K562 (cell line): Measurements from ENCODE around the gene PKDCC. TPM values are rescaled to one million over a fixed set of nuclear protein-coding genes. Genes with fewer than 3 reads are reported as not detected.

ENCODE experiments used
- ATAC-seq: fragments of 200-7000 bp; cut with Tn5 transposase; 3 replicates; pipeline ENCODE4 v1.9.1; 2020; ENCODE audit warnings: moderate library complexity
- BruUV-seq: library from RNA; stranded (reverse); fragments of 400-500 nt; replicated peaks from 2 replicates; lab custom pipeline; 2021; lab: Mats Ljungman, UMichigan
- CTCF ChIA-PET: fragments of 300-600 bp; formaldehyde crosslinking; extraction: SDS; loops from one replicate; lab custom pipeline; 2021; ENCODE audit warnings: low intra/inter-chr PET ratio; lab: Yijun Ruan, JAX
- POLR2A ChIA-PET: fragments of 300-600, 350-650 bp; sonication (Branson Sonifier 250); formaldehyde crosslinking; extraction: SDS; loops from one replicate; lab custom pipeline; 2021; ENCODE audit warnings: antibody characterized with exemption, inconsistent platforms; lab: Yijun Ruan, JAX
- DNase-seq, 4 experiments: peaks; one replicate each; pipeline versions ENCODE4 v3.0.0 to v3.0.0-alpha.2; 2011 to 2018; ENCODE audit warnings: low spot score in 3 of 4, mixed read lengths in 3 of 4; ENCODE audit errors: extremely low read depth in 1 of 4
- FAIRE-seq: peaks from 2 replicates; lab custom pipeline; 2011; peaks lifted over from hg19 to GRCh38; lab: Jason Lieb, UNC
- H2AFZ ChIP-seq: 2 replicates; pipeline ENCODE4 v1.6.0; 2011; ENCODE audit warnings: low read depth, low read length, control low read depth, inconsistent platforms
- H3K27ac ChIP-seq: fragments of 200-600 bp; 3 replicates; pipeline ENCODE4 v1.8.0; 2011; ENCODE audit warnings: low read depth, mild to moderate bottlenecking, control low read depth, inconsistent platforms, low read length, moderate library complexity, mixed read lengths; ENCODE audit errors: extremely low read depth
- H3K27me3 ChIP-seq, 2 experiments: fragments of 300-600 bp in 1 of 2; 2 replicates in 1 of 2; 3 replicates in 1 of 2; pipeline versions ENCODE4 v1.6.0 to v1.8.0; 2011; ENCODE audit warnings: inconsistent platforms in 2 of 2, low read length in 2 of 2, mild to moderate bottlenecking in 1 of 2, mixed read lengths in 1 of 2, moderate library complexity in 1 of 2; ENCODE audit not compliant: control insufficient read depth in 2 of 2, insufficient read depth in 2 of 2
- H3K36me3 ChIP-seq: fragments of 300-600 bp; 3 replicates; pipeline ENCODE4 v1.8.0; 2011; ENCODE audit warnings: mild to moderate bottlenecking, low read length, inconsistent platforms; ENCODE audit not compliant: control insufficient read depth, insufficient read depth
- H3K4me1 ChIP-seq, 2 experiments: fragments of 200-600 bp in 1 of 2; replicated peaks in 1 of 2; 2 replicates in 1 of 2; 3 replicates in 1 of 2; pipeline versions ENCODE4 v1.5.1 to v1.8.0; 2011; ENCODE audit warnings: inconsistent platforms in 2 of 2, low read length in 2 of 2, mild to moderate bottlenecking in 1 of 2, mixed read lengths in 1 of 2, moderate library complexity in 1 of 2; ENCODE audit not compliant: control insufficient read depth in 2 of 2, insufficient read depth in 2 of 2
- H3K4me2 ChIP-seq: 2 replicates; pipeline ENCODE4 v1.6.1; 2011; ENCODE audit warnings: low read length, control low read depth, inconsistent platforms, mixed read lengths; ENCODE audit not compliant: insufficient read depth
- H3K4me3 ChIP-seq: fragments of 200-600 bp; sonication (generic), shearing (Covaris generic); 2 replicates; pipeline ENCODE4 v1.5.1; 2016; ENCODE audit warnings: control low read depth, inconsistent platforms
- H3K79me2 ChIP-seq: fragments of 200-600 bp; 3 replicates; pipeline ENCODE4 v1.8.0; 2011; ENCODE audit warnings: low read length, inconsistent platforms; ENCODE audit not compliant: control insufficient read depth, insufficient read depth
- H3K9ac ChIP-seq, 2 experiments: 2 replicates each; pipeline versions ENCODE4 v1.6.0 to v1.6.1; 2011; ENCODE audit warnings: low read depth in 2 of 2, low read length in 2 of 2, control low read depth in 1 of 2, inconsistent platforms in 1 of 2, mild to moderate bottlenecking in 1 of 2, mixed read lengths in 1 of 2; ENCODE audit not compliant: insufficient read depth in 1 of 2
- H3K9me1 ChIP-seq: one replicate; pipeline ENCODE4 v1.6.0; 2011; ENCODE audit warnings: inconsistent platforms, mild to moderate bottlenecking, low read length, moderate library complexity; ENCODE audit not compliant: control insufficient read depth, insufficient read depth
- H3K9me3 ChIP-seq: replicated peaks from 2 replicates; pipeline ENCODE4 v1.5.1; 2011; ENCODE audit warnings: low read depth, low read length, inconsistent platforms; ENCODE audit not compliant: control insufficient read depth, insufficient read depth
- H4K20me1 ChIP-seq: replicated peaks from 2 replicates; pipeline ENCODE4 v1.6.1; 2011; ENCODE audit warnings: low read length, inconsistent platforms, mixed read lengths; ENCODE audit not compliant: control insufficient read depth, insufficient read depth
- CLOCK ChIP-seq: fragments of 250-450 bp; sonication (Bioruptor Pico); IDR thresholded peaks from 2 replicates; pipeline ENCODE4 v1.4.0; 2020; ENCODE audit warnings: mild to moderate bottlenecking, moderate library complexity, borderline replicate concordance
- CTBP1 ChIP-seq: fragments of 450-650 bp; IDR thresholded peaks from 2 replicates; pipeline ENCODE4 v1.6.1; 2016; ENCODE audit warnings: borderline replicate concordance
- DLX4 ChIP-seq: fragments of 250-450 bp; sonication (Bioruptor Pico); IDR thresholded peaks from 2 replicates; pipeline ENCODE4 v1.6.1; 2021; ENCODE audit warnings: mild to moderate bottlenecking
- E2F3 ChIP-seq: fragments of 250-450 bp; sonication (Bioruptor Pico); IDR thresholded peaks from 2 replicates; pipeline ENCODE4 v1.4.0; 2020; ENCODE audit warnings: mild to moderate bottlenecking
- E2F5 ChIP-seq: sonication (generic); formaldehyde crosslinking; IDR thresholded peaks from 2 replicates; pipeline ENCODE4 v1.8.0; 2022; ENCODE audit warnings: mild to moderate bottlenecking, missing genetic modification reagents
- HDAC1 ChIP-seq, 2 experiments: fragments of 450-650 bp; IDR thresholded peaks; 2 replicates each; pipeline ENCODE4 v1.6.1; 2016 to 2017; ENCODE audit warnings: inconsistent platforms in 1 of 2, mild to moderate bottlenecking in 1 of 2, moderate library complexity in 1 of 2
- KAT2B ChIP-seq: IDR thresholded peaks from one replicate; pipeline ENCODE4 v1.6.1; 2012; ENCODE audit warnings: low read depth, mild to moderate bottlenecking, control low read depth, inconsistent platforms, low read length, moderate library complexity
- KLF13 ChIP-seq: fragments of 450-650 bp; IDR thresholded peaks from 2 replicates; pipeline ENCODE4 v1.6.1; 2016; ENCODE audit warnings: missing genetic modification characterization, low read depth, mild to moderate bottlenecking, missing compliant biosample characterization, moderate library complexity, borderline replicate concordance
- NFXL1 ChIP-seq: fragments of 450-650 bp; formaldehyde crosslinking; IDR thresholded peaks from 2 replicates; pipeline ENCODE4 v1.4.0; 2021; ENCODE audit warnings: mild to moderate bottlenecking
- POLR2H ChIP-seq: IDR thresholded peaks from 2 replicates; pipeline ENCODE4 v1.6.1; 2016; ENCODE audit warnings: missing genetic modification characterization, low read depth, mild to moderate bottlenecking, control low read depth, missing compliant biosample characterization, moderate library complexity
- RERE ChIP-seq: sonication (generic); formaldehyde crosslinking; IDR thresholded peaks from 2 replicates; pipeline ENCODE4 v1.8.0; 2023; ENCODE audit warnings: missing genetic modification reagents, mild to moderate bottlenecking, borderline replicate concordance
- SRF ChIP-seq, 2 experiments: fragments of 250-450, 450-650 bp in 1 of 2; sonication (Bioruptor Pico) in 1 of 2; sonication (generic) in 1 of 2; formaldehyde crosslinking; IDR thresholded peaks; 2 replicates each; pipeline versions ENCODE4 v1.5.0 to v1.5.1; 2020 to 2022; ENCODE audit warnings: mild to moderate bottlenecking in 1 of 2, missing genetic modification reagents in 1 of 2
- TAL1 ChIP-seq: fragments of 450-650 bp; IDR thresholded peaks from 2 replicates; pipeline ENCODE4 v1.6.1; 2016; ENCODE audit warnings: mild to moderate bottlenecking
- ZNF316 ChIP-seq: fragments of 450-650 bp; IDR thresholded peaks from 2 replicates; pipeline ENCODE4 v1.6.1; 2016
- WGBS: fragments of 100-300 bp; shearing (Covaris generic); methylation state at CpG from one replicate; pipeline ENCODE4 v1.1.6; 2016; ENCODE audit warnings: low coverage, mixed read lengths; ENCODE audit not compliant: insufficient coverage; ENCODE audit errors: missing lambda C conversion rate; 5-methylcytosine and 5-hydroxymethylcytosine counted together
- in situ Hi-C: fragments of 300-500 bp; cut with MboI; formaldehyde crosslinking; loops from 4 replicates; pipeline ENCODE4 v1.15.0; 2018; ENCODE audit warnings: inconsistent platforms, mixed read lengths
- intact Hi-C: fragments of 100-400 bp; cut with micrococcal nuclease; formaldehyde crosslinking; loops from 2 replicates; pipeline ENCODE4 v1.14.2; 2022
- polyA plus RNA-seq, 8 experiments: library from polyadenylated mRNA; depleted of rRNA in 4 of 8; stranded (reverse) in 5 of 8; unstranded in 3 of 8; fragments of >200 nt; fragmentation: Nextera tagmentation in 2 of 8; fragmentation: Illumina TruSeq in 1 of 8; extraction: Ambion mirVana in 2 of 8; extraction: Trizol in 1 of 8; gene quantifications; 2 replicates each; pipeline versions ENCODE4 v1.2.1 to v1.2.3, GENCODE V29; 2011 to 2014; ENCODE audit warnings: inconsistent platforms in 1 of 8, missing spikeins in 1 of 8
- total RNA-seq, 7 experiments: library from RNA; depleted of rRNA in 6 of 7; stranded (reverse); fragments of >200 nt in 6 of 7; fragmentation: Illumina TruSeq in 2 of 7; extraction: Trizol in 2 of 7; gene quantifications; 2 replicates each; pipeline versions ENCODE4 v1.2.1 to v1.2.3, GENCODE V29; 2011 to 2021; ENCODE audit warnings: low replicate concordance in 1 of 7

PKDCC gene
- total and polyA plus RNA-seq, 9 of the 15 experiments (the other 6 are each of a cell fraction or from before 2014, with no cell fraction given): 0.62 to 14.8 (median 1.3) TPM; not detected in 2

- CTCF ChIA-PET: no interaction called here
- TF ChIP-seq DLX4 (no peak), E2F5 (CRISPR knock-in tag) (no peak), HDAC1 (IDR thresholded peaks at IDR 0.05) (no peak), ZNF316 (no peak), SRF (CRISPR knock-in tag; IDR thresholded peaks at IDR 0.05) (no peak), POLR2H (tag) (no peak), KLF13 (tag) (no peak), KAT2B (no peak), E2F3 (CRISPR knock-in tag) (no peak), CTBP1 (no peak), NFXL1 (CRISPR knock-in tag) (no peak), TAL1 (no peak), CLOCK (no peak), RERE (CRISPR knock-in tag) (no peak)
Measured at GRCh38 chr2:42069568-42069967, 21.7 kb downstream of the PKDCC start.

More at GRCh38 chr2:42069568-42069967, 21.7 kb downstream of the PKDCC start:
- Histone ChIP-seq H3K9me1 (no peaks in the 10 kb centered on the region), H3K4me3 (no peak overlapping the region), H4K20me1 (peaks cover 4% of the 10 kb centered on the region; the same call in 1 of the 2 replicates), H3K9ac (no peak overlapping the region), H3K4me1 (peaks cover 0 to 8% of the 10 kb centered on the region in 2 experiments; a peak in 1 of 5 replicates), H3K4me2 (no peak overlapping the region), H3K9me3 (no peaks in the 10 kb centered on the region), H3K27ac (no peak overlapping the region), H2AFZ (no peak overlapping the region), H3K27me3 (peaks cover 9 to 30% of the 10 kb centered on the region in 2 experiments; a peak in 4 of 5 replicates), H3K79me2 (no peaks in the 10 kb centered on the region), H3K36me3 (no peaks in the 10 kb centered on the region)
- in situ Hi-C loops: no loop called here
- POLR2A ChIA-PET: interaction anchor here (0.9 kb wide), 1 partner anchor 19 kb away, joined by 3 read pairs; no protein-coding TSS in a partner anchor
- DNase-seq: no peak
- no TSS peak for BruUV-seq
- WGBS: 0% methylated on average over 1 of the region's 2 CpGs
- no peak for ATAC-seq
- FAIRE-seq: no peak
- intact Hi-C loops: no loop called here
